GM19438 (cell line): ENCODE data around the gene DCAF4.
A peak's percentile ranks its signal among the peaks of the same experiment; 100 is the strongest.

ENCODE experiments used
- ATAC-seq: cut with Tn5 transposase; IDR thresholded peaks from one replicate; pipeline ENCODE4 v1.9.1; 2021; ENCODE audit warnings: low read depth; ENCODE audit not compliant: unreplicated experiment

Gene DCAF4

GRCh38 chr14:72926292-72927028 lies at the start of gene DCAF4:
TSS of gene DCAF4 (plus strand) at chr14:72926464. CDS start at chr14:72937979, 11,515 bp downstream.
- peak; percentile 98 for ATAC-seq

GRCh38 chr14:72876710-72877063 lies 49.6 kb upstream of the DCAF4 start:
- no peak for ATAC-seq

- ATAC-seq: no peak
Measured at GRCh38 chr14:72878746-72879145, 47.5 kb upstream of the DCAF4 start.

GRCh38 chr14:72879431-72879830 lies 46.8 kb upstream of the DCAF4 start:
- no peak for ATAC-seq

- ATAC-seq: no peak
Measured at GRCh38 chr14:72880164-72880563, 46.1 kb upstream of the DCAF4 start.

- no peak for ATAC-seq
Measured at GRCh38 chr14:72880820-72881219, 45.4 kb upstream of the DCAF4 start.

GRCh38 chr14:72881543-72881942 lies 44.7 kb upstream of the DCAF4 start:
- ATAC-seq: no peak

- ATAC-seq: no peak
Measured at GRCh38 chr14:72882047-72882446, 44.2 kb upstream of the DCAF4 start.

- ATAC-seq: no peak
Measured at GRCh38 chr14:72882463-72882862, 43.8 kb upstream of the DCAF4 start.

- no peak for ATAC-seq
Measured at GRCh38 chr14:72883109-72883508, 43.2 kb upstream of the DCAF4 start.

- ATAC-seq: no peak
Measured at GRCh38 chr14:72883961-72884360, 42.3 kb upstream of the DCAF4 start.

- no peak for ATAC-seq
Measured at GRCh38 chr14:72884386-72884785, 41.9 kb upstream of the DCAF4 start.

GRCh38 chr14:72887514-72887913 lies 38.8 kb upstream of the DCAF4 start:
- no peak for ATAC-seq

- ATAC-seq: no peak
Measured at GRCh38 chr14:72888192-72888591, 38.1 kb upstream of the DCAF4 start.

GRCh38 chr14:72888636-72889201 lies 37.5 kb upstream of the DCAF4 start:
- ATAC-seq: no peak

- no peak for ATAC-seq
Measured at GRCh38 chr14:72889366-72889765, 36.9 kb upstream of the DCAF4 start.

- no peak for ATAC-seq
Measured at GRCh38 chr14:72891666-72892102, 34.6 kb upstream of the DCAF4 start.

GRCh38 chr14:72892103-72892878 lies 34.0 kb upstream of the DCAF4 start:
- no peak for ATAC-seq

- ATAC-seq: no peak
Measured at GRCh38 chr14:72892879-72893635, 33.2 kb upstream of the DCAF4 start.

- ATAC-seq: peak; percentile 99
Measured at GRCh38 chr14:72893636-72894322, 32.5 kb upstream of the DCAF4 start, which contains the start of gene DPF3. TSS of gene DPF3 (minus strand) at chr14:72894101. CDS start at chr14:72894088, 13 bp downstream.
